H9 (cell line): ENCODE results near the gene HDAC7. TPM values are rescaled to one million over a fixed set of nuclear protein-coding genes. Genes with fewer than 3 reads are reported as not detected.

Experiments used
- DNase-seq: peaks from one replicate; pipeline ENCODE4 v3.0.0-alpha.2; 2017
- H2AFZ ChIP-seq: one replicate; pipeline ENCODE4 v1.6.1; 2013; ENCODE audit warnings: mild to moderate bottlenecking, low read length, control low read depth, moderate library complexity
- H2AK5ac ChIP-seq: 2 replicates; pipeline ENCODE4 v1.6.1; 2013; ENCODE audit warnings: low read length, control low read depth, mixed read lengths; ENCODE audit not compliant: insufficient read length
- H2BK120ac ChIP-seq: one replicate; pipeline ENCODE4 v1.6.1; 2013; ENCODE audit warnings: low read depth, mild to moderate bottlenecking, low read length, control low read depth, inconsistent platforms; ENCODE audit not compliant: poor library complexity, severe bottlenecking
- H2BK12ac ChIP-seq: 2 replicates; pipeline ENCODE4 v1.6.1; 2013; ENCODE audit warnings: low read length, control low read depth, mixed read lengths, low read depth; ENCODE audit not compliant: insufficient read length
- H2BK15ac ChIP-seq: 2 replicates; pipeline ENCODE4 v1.6.1; 2013; ENCODE audit warnings: low read depth, low read length, control low read depth
- H2BK20ac ChIP-seq: one replicate; pipeline ENCODE4 v1.6.1; 2013; ENCODE audit warnings: low read depth, mild to moderate bottlenecking, low read length, control low read depth, inconsistent platforms; ENCODE audit not compliant: poor library complexity, severe bottlenecking
- H2BK5ac ChIP-seq: 2 replicates; pipeline ENCODE4 v1.6.1; 2013; ENCODE audit warnings: low read length, control low read depth, mixed read lengths; ENCODE audit not compliant: insufficient read length
- H3K14ac ChIP-seq: 2 replicates; pipeline ENCODE4 v1.6.1; 2013; ENCODE audit warnings: low read length, control low read depth; ENCODE audit not compliant: insufficient read depth
- H3K18ac ChIP-seq: 2 replicates; pipeline ENCODE4 v1.6.1; 2013; ENCODE audit warnings: low read depth, mild to moderate bottlenecking, mixed read lengths, low read length, control low read depth; ENCODE audit not compliant: insufficient read length
- H3K23ac ChIP-seq: 2 replicates; pipeline ENCODE4 v1.6.1; 2013; ENCODE audit warnings: low read length, control low read depth, mixed read lengths, low read depth; ENCODE audit not compliant: insufficient read length
- H3K23me2 ChIP-seq: 2 replicates; pipeline ENCODE4 v1.6.1; 2013; ENCODE audit warnings: low read depth, mild to moderate bottlenecking, mixed read lengths, low read length, control low read depth; ENCODE audit not compliant: insufficient read length, poor library complexity, severe bottlenecking
- H3K27ac ChIP-seq: 2 replicates; pipeline ENCODE4 v1.5.1; 2013; ENCODE audit warnings: low read length, control low read depth, mixed read lengths, low read depth; ENCODE audit not compliant: insufficient read length
- H3K27me3 ChIP-seq: 2 replicates; pipeline ENCODE4 v1.6.1; 2013; ENCODE audit warnings: low read length, control low read depth, inconsistent platforms; ENCODE audit not compliant: insufficient read depth
- H3K4ac ChIP-seq: 2 replicates; pipeline ENCODE4 v1.6.1; 2013; ENCODE audit warnings: low read depth, mild to moderate bottlenecking, control low read depth, inconsistent platforms, low read length, moderate library complexity
- H3K4me1 ChIP-seq: 2 replicates; pipeline ENCODE4 v1.6.1; 2013; ENCODE audit warnings: low read length, control low read depth, inconsistent platforms; ENCODE audit not compliant: insufficient read depth
- H3K4me2 ChIP-seq: 2 replicates; pipeline ENCODE4 v1.6.1; 2013; ENCODE audit warnings: low read length, control low read depth, mixed read lengths; ENCODE audit not compliant: insufficient read length, insufficient read depth
- H3K56ac ChIP-seq: 2 replicates; pipeline ENCODE4 v1.6.1; 2013; ENCODE audit warnings: low read depth, mild to moderate bottlenecking, mixed read lengths, low read length, control low read depth; ENCODE audit not compliant: insufficient read length
- H3K79me1 ChIP-seq: 2 replicates; pipeline ENCODE4 v1.6.1; 2013; ENCODE audit warnings: low read depth, mild to moderate bottlenecking, moderate library complexity, low read length, control low read depth, inconsistent platforms; ENCODE audit not compliant: insufficient read depth, poor library complexity, severe bottlenecking
- H3K79me2 ChIP-seq: 2 replicates; pipeline ENCODE4 v1.6.1; 2013; ENCODE audit warnings: low read length, control low read depth, inconsistent platforms; ENCODE audit not compliant: insufficient read depth
- H3K9ac ChIP-seq: 2 replicates; pipeline ENCODE4 v1.6.1; 2013; ENCODE audit warnings: low read length, control low read depth, mixed read lengths; ENCODE audit not compliant: insufficient read length; ENCODE audit errors: extremely low read depth
- H3K9me3 ChIP-seq: one replicate; pipeline ENCODE4 v1.6.1; 2013; ENCODE audit warnings: low read depth, low read length, inconsistent platforms; ENCODE audit not compliant: control insufficient read depth
- H3T11ph ChIP-seq: one replicate; pipeline ENCODE4 v1.6.1; 2013; ENCODE audit warnings: mild to moderate bottlenecking, low read length, control low read depth, inconsistent platforms
- H4K20me1 ChIP-seq: one replicate; pipeline ENCODE4 v1.6.1; 2013; ENCODE audit not compliant: control insufficient read depth, insufficient read length, insufficient read depth
- H4K5ac ChIP-seq: 2 replicates; pipeline ENCODE4 v1.6.1; 2013; ENCODE audit warnings: low read depth, mild to moderate bottlenecking, mixed read lengths, low read length, control low read depth; ENCODE audit not compliant: insufficient read length
- H4K8ac ChIP-seq: replicated peaks from 2 replicates; pipeline ENCODE4 v1.6.1; 2013; ENCODE audit warnings: low read length, control low read depth, mixed read lengths, low read depth; ENCODE audit not compliant: insufficient read length
- H4K91ac ChIP-seq: 2 replicates; pipeline ENCODE4 v1.6.1; 2013; ENCODE audit warnings: low read depth, mild to moderate bottlenecking, moderate library complexity, mixed read lengths, low read length, control low read depth; ENCODE audit not compliant: insufficient read length
- H3K27ac Mint-ChIP-seq, 3 experiments: 2 replicates in 2 of 3; 3 replicates in 1 of 3; pipeline ENCODE4 v1.8.0; 2020 to 2021; ENCODE audit warnings: mixed read lengths in 3 of 3, mild to moderate bottlenecking in 1 of 3, moderate library complexity in 1 of 3
- H3K27me3 Mint-ChIP-seq: 2 replicates; pipeline ENCODE4 v1.8.0; 2021; ENCODE audit warnings: low read depth, mild to moderate bottlenecking, moderate library complexity, mixed read lengths
- H3K36me3 Mint-ChIP-seq, 3 experiments: 2 replicates in 2 of 3; 3 replicates in 1 of 3; pipeline ENCODE4 v1.8.0; 2020 to 2021; ENCODE audit warnings: low read depth in 3 of 3, mixed read lengths in 3 of 3; ENCODE audit not compliant: insufficient read depth in 1 of 3
- H3K4me1 Mint-ChIP-seq, 2 experiments: 2 replicates each; pipeline ENCODE4 v1.8.0; 2020; ENCODE audit warnings: mixed read lengths in 2 of 2
- H3K4me3 Mint-ChIP-seq, 2 experiments: 2 replicates in 1 of 2; 3 replicates in 1 of 2; pipeline ENCODE4 v1.8.0; 2020 to 2021; ENCODE audit warnings: mild to moderate bottlenecking in 2 of 2, mixed read lengths in 2 of 2, moderate library complexity in 1 of 2
- H3K9me3 Mint-ChIP-seq, 2 experiments: 2 replicates in 1 of 2; 3 replicates in 1 of 2; pipeline ENCODE4 v1.8.0; 2020; ENCODE audit warnings: mild to moderate bottlenecking in 2 of 2, mixed read lengths in 2 of 2, moderate library complexity in 1 of 2
- WGBS: extraction: QIAGEN DNeasy Blood & Tissue Kit; methylation state at CpG from one replicate; pipeline ENCODE4 v1.1.7; 2013; ENCODE audit warnings: missing lambda C conversion rate, low lambda C conversion rate, mixed read lengths; ENCODE audit not compliant: insufficient read length; ENCODE audit errors: extremely low coverage; 5-methylcytosine and 5-hydroxymethylcytosine counted together
- total RNA-seq: library from RNA; stranded (reverse); gene quantifications from 2 replicates; pipeline ENCODE4 v1.2.1, GENCODE V29; 2021
- TF ChIP-seq, protein P1 (sequence below): fragments of 200-600 bp; sonication (generic); conservative IDR thresholded peaks from 3 replicates; pipeline ENCODE4 v1.8.0; 2021; ENCODE audit warnings: antibody characterized with exemption, mild to moderate bottlenecking

The HDAC7 gene
- total RNA-seq, 1 experiment from 2014 or later: 72.1 TPM

DNA sequence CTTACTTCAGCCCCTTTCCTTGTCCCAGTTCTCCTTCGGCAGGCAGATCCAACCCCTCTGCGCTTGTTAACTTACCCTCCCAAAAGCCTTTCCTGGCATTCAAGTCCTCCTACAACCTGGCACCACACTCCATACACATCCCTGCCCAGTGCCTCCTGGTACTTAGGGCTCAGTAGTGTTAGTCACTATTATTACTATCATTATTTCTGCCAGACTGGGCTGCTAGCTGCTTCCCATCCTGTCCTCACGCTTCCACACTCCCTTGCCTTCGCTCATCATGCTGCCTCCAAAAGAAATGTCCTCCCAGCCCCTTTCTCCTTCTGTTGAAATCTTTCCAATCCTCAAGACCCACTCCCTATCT is 1.6 kb upstream of the HDAC7 start:
- WGBS: no CpG with 5 or more reads among the region's 4 CpGs
- DNase-seq: no peak
- H3K27me3 Mint-ChIP-seq: peaks cover 12% of the 10 kb centered on the region
- no peak overlapping the region for H2AFZ ChIP-seq
- no peak overlapping the region for H2BK20ac ChIP-seq
- peaks cover 16% of the 10 kb centered on the region; the same call in 1 of the 2 replicates for H3K4me1 ChIP-seq
- no peak overlapping the region for H4K8ac ChIP-seq
- peak overlapping the region; percentile 27 to 99 (median 89); a peak in 5 of 7 replicates for H3K27ac Mint-ChIP-seq
- H3K27me3 ChIP-seq: no peaks in the 10 kb centered on the region
- H3K36me3 Mint-ChIP-seq: peaks cover 0 to 5% (median 0%) of the 10 kb centered on the region in 3 experiments; a peak in 2 of 7 replicates
- H3K79me2 ChIP-seq: peaks cover 15% of the 10 kb centered on the region; the same call in 1 of the 2 replicates
- H3K18ac ChIP-seq: no peak overlapping the region
- peak overlapping the region; percentile 87 to 93 for H3K4me3 Mint-ChIP-seq
- H3K27ac ChIP-seq: no peak overlapping the region
- no peak overlapping the region for H4K5ac ChIP-seq
- no peaks in the 10 kb centered on the region for H3K9me3 ChIP-seq
- no peak overlapping the region for H3K23ac ChIP-seq
- H3K79me1 ChIP-seq: no peaks in the 10 kb centered on the region
- no peaks in the 10 kb centered on the region for H3K9me3 Mint-ChIP-seq
- TF ChIP-seq, protein P1, sequence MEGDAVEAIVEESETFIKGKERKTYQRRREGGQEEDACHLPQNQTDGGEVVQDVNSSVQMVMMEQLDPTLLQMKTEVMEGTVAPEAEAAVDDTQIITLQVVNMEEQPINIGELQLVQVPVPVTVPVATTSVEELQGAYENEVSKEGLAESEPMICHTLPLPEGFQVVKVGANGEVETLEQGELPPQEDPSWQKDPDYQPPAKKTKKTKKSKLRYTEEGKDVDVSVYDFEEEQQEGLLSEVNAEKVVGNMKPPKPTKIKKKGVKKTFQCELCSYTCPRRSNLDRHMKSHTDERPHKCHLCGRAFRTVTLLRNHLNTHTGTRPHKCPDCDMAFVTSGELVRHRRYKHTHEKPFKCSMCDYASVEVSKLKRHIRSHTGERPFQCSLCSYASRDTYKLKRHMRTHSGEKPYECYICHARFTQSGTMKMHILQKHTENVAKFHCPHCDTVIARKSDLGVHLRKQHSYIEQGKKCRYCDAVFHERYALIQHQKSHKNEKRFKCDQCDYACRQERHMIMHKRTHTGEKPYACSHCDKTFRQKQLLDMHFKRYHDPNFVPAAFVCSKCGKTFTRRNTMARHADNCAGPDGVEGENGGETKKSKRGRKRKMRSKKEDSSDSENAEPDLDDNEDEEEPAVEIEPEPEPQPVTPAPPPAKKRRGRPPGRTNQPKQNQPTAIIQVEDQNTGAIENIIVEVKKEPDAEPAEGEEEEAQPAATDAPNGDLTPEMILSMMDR: no peak
- H3K9ac ChIP-seq: no peak overlapping the region
- peaks cover 7% of the 10 kb centered on the region for H3K23me2 ChIP-seq
- H3K4me2 ChIP-seq: no peak overlapping the region
- no peak overlapping the region for H3K56ac ChIP-seq
- no peak overlapping the region for H2AK5ac ChIP-seq
- H3K4me1 Mint-ChIP-seq: peaks cover 52 to 56% of the 10 kb centered on the region in 2 experiments
- no peak overlapping the region for H2BK15ac ChIP-seq
- H3T11ph ChIP-seq: no peak overlapping the region
- no peak overlapping the region for H3K4ac ChIP-seq
- H2BK120ac ChIP-seq: no peak overlapping the region
- H2BK12ac ChIP-seq: no peak overlapping the region
- no peak overlapping the region for H4K91ac ChIP-seq
- no peak overlapping the region for H2BK5ac ChIP-seq
- no peaks in the 10 kb centered on the region for H4K20me1 ChIP-seq
- peak overlapping the region; percentile 93; the same call in 1 of the 2 replicates for H3K14ac ChIP-seq
